Renal pelvis (tissue), 4 donors: ENCODE results near the gene MT1X. TPM values are rescaled to one million over a fixed set of nuclear protein-coding genes. Genes with fewer than 3 reads are reported as not detected.
"Not testable (repeated sequence)": the region's sequence is repeated elsewhere in the genome, so short reads cannot be mapped to it uniquely, and the experiment has no call there.

Source experiments
- DNase-seq: peaks from one replicate; pipeline ENCODE4 v3.0.0-alpha.2; 2013
- polyA plus RNA-seq, 3 donors: library from polyadenylated mRNA; unstranded; fragments of 120-200 nt; gene quantifications; one replicate each; pipeline ENCODE4 v1.2.1, GENCODE V29; 2013; ENCODE audit not compliant: insufficient read length in 3 of 3

MT1X gene
- polyA plus RNA-seq, 3 donors: 23.6 to 30.3 (median 28.1) TPM

DNA sequence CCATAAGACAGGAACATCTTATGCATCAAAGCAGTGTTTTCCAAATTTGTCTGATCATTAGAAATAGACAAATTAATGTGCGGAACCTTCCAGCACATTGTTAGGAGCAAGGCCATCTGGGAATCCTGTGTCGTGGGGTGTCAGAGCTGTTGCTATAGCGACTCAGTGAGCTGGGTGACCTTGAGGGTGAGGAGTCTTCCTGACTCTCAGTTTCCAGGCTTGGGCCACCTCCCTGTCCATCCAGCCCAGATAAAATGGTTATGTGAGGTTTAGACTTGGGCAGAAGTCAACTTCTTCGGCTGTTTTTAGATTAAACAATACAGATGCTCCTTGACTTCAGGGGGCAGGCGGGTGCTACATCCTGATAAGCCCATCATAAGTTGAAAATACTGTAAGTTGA is 20.6 kb downstream of the MT1X start:
- no peak for DNase-seq

DNA sequence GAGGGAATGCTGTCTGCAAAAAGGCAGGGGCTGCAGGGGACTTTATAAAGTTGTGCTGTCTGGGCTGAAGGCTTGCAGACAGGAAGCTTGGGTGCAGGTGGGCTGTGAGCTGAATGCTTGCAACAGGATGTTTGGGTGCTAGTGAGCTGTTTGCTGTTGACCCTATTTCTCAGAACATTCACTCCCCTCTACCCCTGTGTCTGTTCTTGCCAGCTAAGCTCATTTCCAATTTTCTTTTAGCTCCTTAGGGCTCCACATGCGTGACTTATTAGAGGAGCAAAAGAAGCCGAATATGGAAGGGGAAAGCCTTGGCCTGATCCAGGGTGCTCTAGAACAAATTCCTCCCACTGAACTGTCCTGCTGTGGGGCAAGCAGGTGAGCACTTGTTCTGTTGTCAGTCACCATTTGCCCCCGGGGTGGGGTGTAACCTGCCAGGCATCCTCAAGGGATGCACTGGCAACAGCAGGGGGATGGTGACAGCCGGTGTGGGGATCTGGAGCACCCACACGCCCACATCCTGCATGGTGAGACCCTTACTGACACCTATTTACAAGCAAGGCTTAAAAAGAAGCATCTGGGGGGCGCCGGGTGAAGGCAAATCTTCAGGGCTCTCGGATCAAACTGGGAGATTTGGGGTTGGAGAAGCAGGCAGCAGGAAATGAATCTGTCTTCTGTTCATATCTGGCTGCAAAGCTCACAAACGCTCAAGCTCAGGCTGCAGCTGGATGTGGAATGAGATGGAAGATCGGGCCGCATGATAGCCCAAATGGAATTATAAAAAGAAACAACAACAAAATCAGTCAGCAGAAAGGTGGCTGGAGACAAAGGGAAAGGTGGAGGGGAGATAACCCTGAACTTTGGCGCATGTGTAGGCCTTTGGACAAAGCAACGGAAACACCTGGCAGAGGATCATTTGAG is 26.5 kb downstream of the MT1X start:
- no peak for DNase-seq

- DNase-seq: no peak
Observed at GRCh38 chr16:56709443-56710040, 27.3 kb downstream of the MT1X start.

GRCh38 chr16:56710181-56710737 is 28.0 kb downstream of the MT1X start:
- DNase-seq: no peak

GRCh38 chr16:56711862-56712261 is 29.6 kb downstream of the MT1X start:
- no peak for DNase-seq

- DNase-seq: no peak
Observed at GRCh38 chr16:56713794-56714193, 31.5 kb downstream of the MT1X start.

- DNase-seq: no peak
Observed at GRCh38 chr16:56715126-56715525, 32.9 kb downstream of the MT1X start.

GRCh38 chr16:56716761-56717160 is 34.5 kb downstream of the MT1X start:
- DNase-seq: no peak

GRCh38 chr16:56717532-56717931 is 35.3 kb downstream of the MT1X start:
- not testable (repeated sequence) for DNase-seq

GRCh38 chr16:56722200-56722842 is 40.1 kb downstream of the MT1X start:
- no peak for DNase-seq

DNA sequence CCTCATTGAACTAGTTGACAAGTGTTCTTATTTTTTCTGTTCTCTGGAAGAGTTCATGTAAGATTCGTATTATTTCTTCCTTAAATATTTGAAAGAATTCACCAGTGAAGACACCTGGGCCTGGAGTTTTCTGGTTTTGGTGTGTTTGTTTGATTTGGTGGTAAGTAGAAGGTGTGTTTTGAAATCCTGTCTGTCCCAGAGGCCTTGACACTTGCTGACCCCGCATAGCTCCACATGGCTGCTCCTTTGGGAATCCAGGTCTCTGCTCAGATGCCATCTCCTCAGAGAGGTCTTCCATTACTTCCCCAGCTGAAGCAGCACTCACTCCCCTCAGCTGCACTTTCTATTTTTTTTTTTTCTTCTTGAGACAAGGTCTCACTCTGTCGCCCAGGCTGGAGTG is 41.9 kb downstream of the MT1X start:
- DNase-seq: no peak

DNA sequence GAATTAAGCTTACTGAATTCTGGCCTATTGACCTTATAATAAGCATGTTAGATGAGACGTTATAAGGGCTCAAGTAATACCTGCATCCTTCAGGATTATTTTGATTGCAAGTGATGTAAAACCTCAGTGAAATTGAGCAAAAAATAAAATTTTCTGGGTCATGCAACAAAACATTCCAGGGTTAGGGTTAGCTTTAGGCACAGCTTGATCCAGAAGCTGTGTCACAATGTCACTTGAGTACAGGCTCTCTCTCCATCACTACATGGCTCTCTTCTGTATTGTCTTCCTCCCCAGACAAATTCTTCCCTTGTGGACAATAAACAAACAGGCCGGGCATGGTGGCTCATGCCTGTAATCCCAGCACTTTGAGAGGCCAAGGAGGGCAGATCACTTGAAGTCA is 44.0 kb downstream of the MT1X start:
- no peak for DNase-seq

DNA sequence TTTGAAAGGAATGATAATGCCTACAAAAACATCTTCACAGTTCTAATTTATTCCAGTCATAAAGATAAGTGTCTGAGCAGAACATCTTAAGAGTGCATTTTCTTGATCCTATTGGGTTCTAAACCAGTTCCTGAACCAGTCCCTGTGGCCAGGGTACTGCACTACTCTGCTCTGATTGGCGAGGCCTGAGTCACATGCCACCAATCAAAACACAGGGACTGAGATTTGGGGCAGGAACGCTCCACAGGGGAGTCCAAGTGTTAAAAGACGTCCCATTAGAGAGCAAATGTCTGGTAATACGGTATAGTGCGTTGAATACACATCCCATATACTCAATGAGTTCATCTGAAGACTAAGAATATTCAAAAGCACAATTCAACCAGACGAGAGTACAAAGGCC is 44.7 kb downstream of the MT1X start:
- DNase-seq: no peak

DNA sequence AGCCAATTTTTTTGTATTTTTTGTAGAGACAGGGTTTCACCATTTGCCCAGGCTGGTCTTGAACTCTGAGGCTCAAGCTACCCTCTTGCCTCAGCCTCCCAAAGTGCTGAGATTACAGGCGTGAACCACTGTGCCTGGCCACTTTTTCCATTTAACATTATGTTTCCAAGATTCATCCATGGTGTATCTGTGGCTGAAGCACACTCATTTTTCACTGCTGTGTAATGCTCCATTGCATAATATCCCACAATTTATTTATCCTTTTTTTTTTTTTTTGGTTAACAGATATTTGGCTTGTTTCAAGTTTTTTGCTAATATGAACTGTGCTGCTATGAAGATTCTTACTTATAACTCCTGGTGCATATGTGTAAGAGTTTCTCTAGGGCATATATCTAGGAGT is 45.8 kb downstream of the MT1X start:
- DNase-seq: no peak

DNA sequence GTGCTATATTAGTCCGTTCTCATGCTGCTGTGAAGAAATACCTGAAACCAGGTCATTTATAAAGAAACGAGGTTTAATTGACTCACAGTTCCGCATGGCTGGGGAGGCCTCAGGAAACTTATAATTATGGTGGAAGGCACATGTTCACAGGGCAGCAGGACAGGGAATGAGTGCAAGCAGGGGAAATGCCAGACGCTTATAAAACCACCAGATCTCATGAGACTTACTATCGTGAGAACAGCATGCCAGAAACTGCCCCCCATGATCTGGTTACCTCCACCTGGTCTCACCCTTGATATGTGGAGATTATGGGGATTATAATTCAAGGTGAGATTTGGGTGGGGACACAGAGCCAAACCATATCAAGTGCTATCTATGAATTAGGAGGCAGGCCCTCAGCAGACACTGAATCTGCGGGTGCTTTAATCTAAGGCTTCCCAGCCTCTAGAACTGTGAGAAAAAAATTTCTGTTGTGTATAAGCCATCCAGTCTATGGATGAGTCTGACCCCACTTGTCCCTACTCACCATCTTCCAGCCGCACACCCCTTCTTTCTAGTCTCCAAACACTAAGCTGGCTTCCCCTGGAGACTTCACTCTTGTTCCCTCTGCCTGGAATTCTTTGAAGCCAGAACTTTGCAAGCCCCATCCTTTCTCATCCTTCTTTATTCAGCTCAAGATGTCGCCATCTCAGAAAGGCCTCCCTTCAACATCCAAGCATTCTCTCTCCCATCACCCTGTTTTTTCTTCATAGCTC is 46.9 kb downstream of the MT1X start:
- peak; percentile 26 for DNase-seq

DNA sequence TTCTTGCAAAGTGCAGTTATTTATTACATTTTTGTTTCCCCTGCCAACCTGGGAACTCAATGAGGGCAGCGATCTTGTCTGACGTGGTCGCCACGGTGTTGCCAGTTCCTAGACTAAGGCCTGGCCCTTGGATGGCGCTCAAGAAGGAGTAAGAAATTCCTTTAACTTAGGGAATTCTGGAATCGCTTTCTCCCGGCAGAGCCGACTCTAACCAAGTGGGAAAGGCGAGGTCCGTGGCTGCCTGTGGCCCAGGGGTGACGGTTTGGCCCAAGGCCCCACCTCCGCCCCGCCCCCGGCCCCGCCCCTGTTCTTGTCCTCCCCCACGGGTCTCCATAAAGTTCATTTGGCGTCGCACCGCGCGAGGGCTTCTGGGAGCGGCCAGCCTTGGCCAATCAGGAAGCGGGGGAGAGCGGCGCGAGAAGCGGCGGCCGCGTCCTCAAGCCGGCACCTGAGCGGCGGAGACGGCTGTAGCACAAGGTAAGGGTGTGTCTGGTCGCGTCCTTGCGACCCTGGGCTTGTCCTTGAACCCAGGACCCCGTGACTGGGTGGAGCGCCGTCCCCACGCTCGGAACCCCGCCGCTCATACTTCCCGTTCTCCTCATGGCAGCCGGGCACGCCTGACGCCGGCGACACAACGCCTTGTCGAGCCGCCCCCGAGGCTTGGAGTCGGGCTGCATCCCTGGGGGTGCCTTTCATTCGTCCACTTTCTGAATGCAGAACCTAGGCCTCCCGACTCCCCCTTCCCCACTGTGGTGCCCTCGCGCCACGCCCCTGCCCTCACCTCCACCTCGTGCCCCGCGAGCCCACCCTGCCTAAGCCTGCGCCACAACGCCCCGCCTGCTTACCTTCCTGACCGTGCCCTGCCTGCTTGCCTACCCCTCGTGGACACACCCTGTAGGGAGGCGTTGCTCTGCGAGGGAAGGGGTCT is 47.7 kb downstream of the MT1X start, which contains the start of gene NUP93:
Gene NUP93, plus strand, starts transcription at position 395 of the 928 bp plus-strand sequence. CDS start 18,119 bp downstream, outside the sequence.
- peak; percentile 94 for DNase-seq

- DNase-seq: no peak
Observed at GRCh38 chr16:56732366-56732765, 50.1 kb downstream of the MT1X start.

DNA sequence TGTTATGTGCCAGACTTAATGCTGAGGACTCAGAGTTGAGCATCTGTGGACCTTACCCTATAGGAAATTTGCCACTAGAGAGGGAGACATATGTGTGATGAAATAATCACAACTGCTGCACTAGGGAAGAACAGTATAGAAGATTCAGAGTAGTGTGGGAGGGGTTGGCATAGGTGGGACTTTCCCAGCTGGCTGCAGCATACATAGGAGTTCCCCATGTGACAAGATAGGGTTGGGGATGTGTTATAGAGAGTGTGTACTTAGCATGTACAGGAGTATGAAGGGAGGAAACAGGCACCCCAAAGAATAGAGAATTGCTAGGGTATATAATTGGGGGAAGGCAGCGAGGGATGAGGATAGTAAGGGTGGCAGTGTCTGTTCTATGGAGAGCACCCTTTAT is 50.6 kb downstream of the MT1X start:
- no peak for DNase-seq
